Measurements from ENCODE around the gene GUCY2F. TPM values are rescaled to one million over a fixed set of nuclear protein-coding genes. Genes with fewer than 3 reads are reported as not detected.

The GUCY2F gene
- total RNA-seq, 2 experiments from 2014 or later, result not detected

DNA sequence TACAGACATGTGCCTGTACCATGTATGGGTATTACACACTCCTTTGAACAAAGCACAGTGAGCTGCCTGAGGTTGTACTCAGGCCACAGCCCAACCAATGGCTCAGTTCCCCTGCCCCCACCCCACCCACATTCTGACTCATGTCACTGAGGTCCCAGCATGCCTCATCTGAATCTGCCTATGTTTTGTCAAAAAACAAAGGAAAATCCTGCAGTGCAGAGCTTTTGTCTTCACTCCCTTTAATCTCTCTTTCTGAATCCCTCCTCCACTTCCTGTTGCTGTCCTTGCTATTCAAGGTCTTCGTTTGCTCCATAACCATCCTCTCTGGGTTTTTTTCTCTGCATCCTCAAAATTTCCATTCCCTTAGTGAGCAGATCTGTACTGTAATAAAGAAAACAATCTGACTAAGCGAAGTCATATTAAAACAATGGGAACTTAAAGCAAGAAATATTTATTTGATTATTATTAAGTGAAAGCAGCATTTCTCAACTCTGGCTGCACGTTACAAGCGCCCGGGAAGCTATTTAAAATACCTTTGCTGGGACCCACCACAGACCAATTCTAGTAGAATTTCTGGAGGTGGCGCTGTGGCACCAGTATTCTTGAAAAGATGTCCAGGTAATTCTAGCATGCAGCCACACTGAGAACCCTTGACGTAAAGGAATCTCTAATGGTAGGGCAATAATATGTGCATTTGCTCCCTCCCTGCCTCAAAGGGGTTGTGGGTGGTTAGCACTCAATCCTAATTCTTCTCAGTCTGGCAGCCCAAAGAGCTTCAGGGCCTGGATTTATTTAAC, 8.7 kb downstream of the GUCY2F start:
- H3K27me3 Mint-ChIP-seq (ENCODE audit: low read depth), result no peaks in the 10 kb centered on the region
- H3K36me3 Mint-ChIP-seq (ENCODE audit: low read depth), result no peaks in the 10 kb centered on the region
- H3K4me1 Mint-ChIP-seq (ENCODE audit: low read depth), result peaks cover 7% of the 10 kb centered on the region
- H3K9me3 Mint-ChIP-seq, result no peaks in the 10 kb centered on the region
- CTCF ChIA-PET, result interaction anchor here (0.6 to 2.3 kb wide), 4 partner anchors 13 to 418 kb away, joined by 3 to 9 read pairs (median 3); no protein-coding TSS in a partner anchor
- peak overlapping the region; percentile 5 for H3K27ac Mint-ChIP-seq
- peak; percentile 64 for DNase-seq
- no peak overlapping the region for H3K4me3 Mint-ChIP-seq
- intact Hi-C loops (cut with micrococcal nuclease), result loop anchor here (2.0 to 10.0 kb wide), 4 partner anchors 64 to 1248 kb away; partner anchors contain the start of gene NXT2

DNA sequence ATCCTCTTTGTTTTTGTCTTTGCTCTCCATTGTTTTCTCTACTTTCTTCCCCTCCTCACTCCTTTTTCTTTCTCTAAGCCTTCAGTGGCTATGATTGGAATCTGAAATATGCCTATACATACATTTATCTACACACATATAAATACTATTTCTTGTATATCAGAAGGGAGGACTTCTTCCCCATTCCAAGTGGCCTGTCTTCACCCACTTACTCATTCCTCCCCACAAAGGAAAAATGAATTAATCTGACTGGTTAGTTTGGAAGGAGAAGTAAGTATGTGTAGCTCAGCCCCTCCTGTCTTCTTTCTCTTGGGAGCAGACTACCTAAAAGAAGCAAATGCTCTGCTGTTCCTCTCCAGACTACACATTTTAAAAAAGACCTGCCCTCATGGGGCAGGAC, 17.7 kb downstream of the GUCY2F start:
- H3K9me3 Mint-ChIP-seq, result no peaks in the 10 kb centered on the region
- no peak overlapping the region for H3K4me3 Mint-ChIP-seq
- H3K4me1 Mint-ChIP-seq (ENCODE audit: low read depth), result no peaks in the 10 kb centered on the region
- intact Hi-C loops (cut with micrococcal nuclease), result no loop called here
- peaks cover 5% of the 10 kb centered on the region for H3K27me3 Mint-ChIP-seq (ENCODE audit: low read depth)
- CTCF ChIA-PET, result no interaction called here
- no peak for DNase-seq
- no peaks in the 10 kb centered on the region for H3K36me3 Mint-ChIP-seq (ENCODE audit: low read depth)
- H3K27ac Mint-ChIP-seq, result no peak overlapping the region

DNA sequence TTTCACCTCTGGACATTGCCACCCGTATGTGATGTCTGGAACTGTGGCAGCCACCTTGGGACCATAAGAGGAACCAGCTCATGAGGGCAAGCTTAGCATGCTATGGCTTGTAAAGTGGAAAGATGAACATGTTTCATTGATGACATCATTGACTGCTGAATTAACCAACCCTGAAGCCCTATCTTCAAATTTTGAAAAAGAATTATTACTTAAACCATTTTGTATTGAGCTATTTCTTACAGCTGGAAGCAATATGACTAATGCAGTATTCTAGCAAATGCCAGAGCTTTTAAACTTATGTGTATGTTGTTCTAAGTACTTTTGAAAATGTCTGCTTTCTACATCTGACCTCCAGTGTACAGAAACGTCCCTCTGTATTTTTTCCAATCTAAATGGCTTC, 18.1 kb downstream of the GUCY2F start:
- intact Hi-C loops (cut with micrococcal nuclease), result no loop called here

GRCh38 chrX:109448282-109448938, 33.5 kb downstream of the GUCY2F start:
- no peaks in the 10 kb centered on the region for H3K4me1 Mint-ChIP-seq (ENCODE audit: low read depth)
- H3K4me3 Mint-ChIP-seq, result no peak overlapping the region
- H3K36me3 Mint-ChIP-seq (ENCODE audit: low read depth), result no peaks in the 10 kb centered on the region
- intact Hi-C loops (cut with micrococcal nuclease), result no loop called here
- H3K27ac Mint-ChIP-seq, result no peak overlapping the region
- DNase-seq, result no peak
- CTCF ChIA-PET, result no interaction called here
- no peaks in the 10 kb centered on the region for H3K9me3 Mint-ChIP-seq
- peaks cover 2% of the 10 kb centered on the region for H3K27me3 Mint-ChIP-seq (ENCODE audit: low read depth)

More for the DNA sequence above, 18.1 kb downstream of the GUCY2F start:
- no peaks in the 10 kb centered on the region for H3K36me3 Mint-ChIP-seq (ENCODE audit: low read depth)
- no peak overlapping the region for H3K27ac Mint-ChIP-seq
- CTCF ChIA-PET, result no interaction called here
- no peak for DNase-seq
- no peak overlapping the region for H3K4me3 Mint-ChIP-seq
- H3K4me1 Mint-ChIP-seq (ENCODE audit: low read depth), result no peaks in the 10 kb centered on the region
- H3K9me3 Mint-ChIP-seq, result no peaks in the 10 kb centered on the region
- peaks cover 5% of the 10 kb centered on the region for H3K27me3 Mint-ChIP-seq (ENCODE audit: low read depth)

- CTCF ChIA-PET, result no interaction called here
- Mint-ChIP-seq H3K4me1 (ENCODE audit: low read depth) (no peaks in the 10 kb centered on the region), H3K27me3 (ENCODE audit: low read depth) (peaks cover 2% of the 10 kb centered on the region), H3K27ac (no peak overlapping the region), H3K36me3 (ENCODE audit: low read depth) (no peaks in the 10 kb centered on the region), H3K4me3 (no peak overlapping the region), H3K9me3 (no peaks in the 10 kb centered on the region)
- DNase-seq, result no peak
- intact Hi-C loops (cut with micrococcal nuclease), result no loop called here
Measured at GRCh38 chrX:109441266-109441665, 40.6 kb downstream of the GUCY2F start.

DNA sequence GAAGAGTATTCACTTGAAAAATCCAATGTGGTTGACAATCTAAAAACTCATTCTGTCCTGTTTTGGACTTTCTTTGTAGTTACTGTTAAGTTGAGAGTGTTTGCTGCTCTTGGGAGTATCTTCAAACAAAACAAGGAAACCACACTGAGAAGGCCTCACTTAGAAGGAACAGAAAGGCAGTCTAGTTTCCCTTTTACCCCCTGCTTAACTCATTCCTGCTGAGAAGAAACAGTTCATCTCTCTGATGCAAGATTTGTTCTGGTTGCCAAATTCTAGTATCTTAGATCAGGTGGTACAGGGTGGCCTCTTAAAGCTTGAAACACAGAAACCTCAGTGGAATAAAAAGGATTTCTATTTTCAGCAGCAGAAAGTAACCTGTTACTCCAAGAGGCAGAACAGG, 41.4 kb downstream of the GUCY2F start:
- no peaks in the 10 kb centered on the region for H3K9me3 Mint-ChIP-seq
- no peak overlapping the region for H3K4me3 Mint-ChIP-seq
- intact Hi-C loops (cut with micrococcal nuclease), result no loop called here
- H3K4me1 Mint-ChIP-seq (ENCODE audit: low read depth), result no peaks in the 10 kb centered on the region
- H3K36me3 Mint-ChIP-seq (ENCODE audit: low read depth), result no peaks in the 10 kb centered on the region
- peaks cover 2% of the 10 kb centered on the region for H3K27me3 Mint-ChIP-seq (ENCODE audit: low read depth)
- CTCF ChIA-PET, result no interaction called here
- no peak for DNase-seq
- peak overlapping the region; percentile 18 for H3K27ac Mint-ChIP-seq

GRCh38 chrX:109409181-109409580, 72.7 kb downstream of the GUCY2F start:
- no peaks in the 10 kb centered on the region for H3K36me3 Mint-ChIP-seq (ENCODE audit: low read depth)
- intact Hi-C loops (cut with micrococcal nuclease), result no loop called here

GRCh38 chrX:109403922-109404321, 78.0 kb downstream of the GUCY2F start:
- Mint-ChIP-seq H3K27ac (no peak overlapping the region), H3K27me3 (ENCODE audit: low read depth) (peaks cover 7% of the 10 kb centered on the region), H3K36me3 (ENCODE audit: low read depth) (no peaks in the 10 kb centered on the region), H3K4me1 (ENCODE audit: low read depth) (no peaks in the 10 kb centered on the region), H3K9me3 (no peaks in the 10 kb centered on the region), H3K4me3 (no peak overlapping the region)
- intact Hi-C loops (cut with micrococcal nuclease), result no loop called here
- no peak for DNase-seq
- CTCF ChIA-PET, result no interaction called here

More at GRCh38 chrX:109409181-109409580, 72.7 kb downstream of the GUCY2F start:
- Mint-ChIP-seq H3K9me3 (no peaks in the 10 kb centered on the region), H3K27me3 (ENCODE audit: low read depth) (peaks cover 15% of the 10 kb centered on the region), H3K4me3 (no peak overlapping the region), H3K27ac (no peak overlapping the region), H3K4me1 (ENCODE audit: low read depth) (no peaks in the 10 kb centered on the region)
- no peak for DNase-seq
- CTCF ChIA-PET, result no interaction called here

- DNase-seq, result no peak
- Mint-ChIP-seq H3K27me3 (ENCODE audit: low read depth) (peaks cover 2% of the 10 kb centered on the region), H3K36me3 (ENCODE audit: low read depth) (no peaks in the 10 kb centered on the region), H3K4me3 (no peak overlapping the region), H3K4me1 (ENCODE audit: low read depth) (no peaks in the 10 kb centered on the region), H3K27ac (no peak overlapping the region), H3K9me3 (no peaks in the 10 kb centered on the region)
- CTCF ChIA-PET, result no interaction called here
- intact Hi-C loops (cut with micrococcal nuclease), result no loop called here
Measured at GRCh38 chrX:109399831-109400230, 82.1 kb downstream of the GUCY2F start.

DNA sequence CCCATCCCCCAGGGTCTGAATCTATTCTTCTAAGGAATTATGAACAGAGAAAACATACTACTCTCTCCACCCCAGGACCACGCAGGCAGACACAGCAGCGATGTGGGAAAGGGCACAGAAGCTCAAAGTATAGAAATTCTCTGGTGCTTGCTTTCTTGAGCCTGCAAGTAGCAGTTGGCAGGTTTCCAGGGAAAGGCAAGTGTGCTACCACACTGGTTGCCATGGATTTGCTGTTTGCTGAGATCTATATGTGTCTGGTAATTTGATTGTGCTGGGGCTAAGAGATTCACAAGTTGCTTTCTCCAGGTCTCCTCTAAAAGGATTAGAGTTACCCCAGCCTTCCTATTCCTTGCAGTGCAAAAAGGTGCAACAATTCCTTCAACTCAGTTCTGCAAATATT, 83.1 kb downstream of the GUCY2F start:
- no peaks in the 10 kb centered on the region for H3K36me3 Mint-ChIP-seq (ENCODE audit: low read depth)
- H3K4me3 Mint-ChIP-seq, result no peak overlapping the region
- no peaks in the 10 kb centered on the region for H3K4me1 Mint-ChIP-seq (ENCODE audit: low read depth)
- CTCF ChIA-PET, result no interaction called here
- no peak for DNase-seq
- no peak overlapping the region for H3K27ac Mint-ChIP-seq
- intact Hi-C loops (cut with micrococcal nuclease), result no loop called here
- H3K27me3 Mint-ChIP-seq (ENCODE audit: low read depth), result peaks cover 2% of the 10 kb centered on the region
- no peaks in the 10 kb centered on the region for H3K9me3 Mint-ChIP-seq

GRCh38 chrX:109398061-109398460, 83.8 kb downstream of the GUCY2F start:
- Mint-ChIP-seq H3K4me1 (ENCODE audit: low read depth) (no peaks in the 10 kb centered on the region), H3K9me3 (no peaks in the 10 kb centered on the region), H3K27ac (no peak overlapping the region), H3K36me3 (ENCODE audit: low read depth) (no peaks in the 10 kb centered on the region), H3K4me3 (no peak overlapping the region), H3K27me3 (ENCODE audit: low read depth) (peaks cover 2% of the 10 kb centered on the region)
- intact Hi-C loops (cut with micrococcal nuclease), result no loop called here
- CTCF ChIA-PET, result no interaction called here
- DNase-seq, result no peak

DNA sequence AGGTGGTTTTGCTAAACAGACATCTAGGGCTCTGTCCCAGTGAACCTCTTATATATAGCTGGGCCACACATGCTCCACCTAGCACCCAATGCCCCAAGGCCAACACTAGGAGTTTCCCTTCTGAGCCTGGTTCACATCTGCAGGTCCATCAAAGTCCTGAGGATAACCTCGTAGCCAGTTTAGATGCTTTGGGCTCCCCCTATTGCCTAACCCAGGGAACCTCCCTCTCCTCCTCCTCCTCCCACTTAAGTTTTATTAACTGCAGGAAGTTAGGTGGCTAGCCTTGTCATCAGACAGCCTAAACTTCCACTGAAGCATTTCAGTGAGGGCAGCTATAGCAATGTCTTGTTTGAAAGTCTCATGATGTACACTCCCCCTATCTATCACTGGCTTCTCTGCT, 88.0 kb downstream of the GUCY2F start:
- CTCF ChIA-PET, result no interaction called here
- no peaks in the 10 kb centered on the region for H3K36me3 Mint-ChIP-seq (ENCODE audit: low read depth)

DNA sequence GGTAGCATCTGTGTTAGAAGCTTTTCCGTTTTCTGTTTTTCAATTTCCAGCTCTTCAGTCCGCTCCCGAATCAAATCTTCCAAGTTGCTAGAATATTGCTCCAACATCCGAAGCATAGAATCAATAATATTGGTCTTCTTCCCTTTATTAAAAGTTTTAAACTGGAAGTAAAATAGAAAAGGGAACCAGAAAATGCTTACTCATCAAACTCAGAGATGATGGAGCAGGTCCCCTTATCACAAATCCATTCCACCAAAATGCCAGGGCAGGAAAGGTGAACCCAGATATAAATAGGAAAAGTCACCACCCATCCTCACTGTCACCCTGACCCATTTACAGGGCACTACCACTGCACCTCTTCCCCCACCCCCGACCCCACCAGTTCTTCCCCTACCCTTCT, 89.0 kb downstream of the GUCY2F start:
- peaks cover 2% of the 10 kb centered on the region for H3K27me3 Mint-ChIP-seq (ENCODE audit: low read depth)
- intact Hi-C loops (cut with micrococcal nuclease), result no loop called here
- H3K9me3 Mint-ChIP-seq, result no peaks in the 10 kb centered on the region
- no peaks in the 10 kb centered on the region for H3K4me1 Mint-ChIP-seq (ENCODE audit: low read depth)
- H3K27ac Mint-ChIP-seq, result no peak overlapping the region
- no peak for DNase-seq
- H3K36me3 Mint-ChIP-seq (ENCODE audit: low read depth), result no peaks in the 10 kb centered on the region
- H3K4me3 Mint-ChIP-seq, result no peak overlapping the region
- CTCF ChIA-PET, result no interaction called here

More for the DNA sequence above, 88.0 kb downstream of the GUCY2F start:
- H3K4me3 Mint-ChIP-seq, result no peak overlapping the region
- no peaks in the 10 kb centered on the region for H3K4me1 Mint-ChIP-seq (ENCODE audit: low read depth)
- H3K27ac Mint-ChIP-seq, result no peak overlapping the region
- peak; percentile 6 for DNase-seq
- peaks cover 2% of the 10 kb centered on the region for H3K27me3 Mint-ChIP-seq (ENCODE audit: low read depth)
- intact Hi-C loops (cut with micrococcal nuclease), result no loop called here
- no peaks in the 10 kb centered on the region for H3K9me3 Mint-ChIP-seq

Data from activated naive CD4-positive, alpha-beta T cell treated with anti-CD3 and anti-CD28 coated beads for 36 hours (primary cell).